Retinal pigment epithelial cell (primary cell): ENCODE data around the gene SEMA3B.

Source experiments
- DNase-seq: peaks from one replicate; pipeline ENCODE4 v3.0.0-alpha.2; 2010; ENCODE audit warnings: low read depth
- H3K4me3 ChIP-seq: 2 replicates; pipeline ENCODE4 v1.5.1; 2011; ENCODE audit warnings: mild to moderate bottlenecking, low read length, control low read depth, moderate library complexity
- CTCF ChIP-seq: conservative IDR thresholded peaks from 2 replicates; pipeline ENCODE4 v1.5.1; 2011; ENCODE audit warnings: low read depth, low read length, control low read depth, inconsistent platforms

Gene SEMA3B

GRCh38 chr3:50322386-50323091 lies 53.6 kb downstream of the SEMA3B start, which contains the start of gene HYAL2:
HYAL2 (minus strand) TSS chr3:50322745; CDS start chr3:50320489, 2,256 bp downstream.
- no peak for DNase-seq
- peak within 1 kb of the TSS; percentile 90 for H3K4me3 ChIP-seq
- TF ChIP-seq CTCF: no peak

GRCh38 chr3:50323092-50323600 lies 54.2 kb downstream of the SEMA3B start:
- no peak for DNase-seq
- no peak overlapping the region for H3K4me3 ChIP-seq
- TF ChIP-seq CTCF: no peak

- no peak for TF ChIP-seq CTCF
- DNase-seq: no peak
- no peak overlapping the region for H3K4me3 ChIP-seq
Measured at GRCh38 chr3:50323614-50324199, 54.8 kb downstream of the SEMA3B start.

- TF ChIP-seq CTCF: peak; percentile 95
- no peak for DNase-seq
- no peak overlapping the region for H3K4me3 ChIP-seq
Measured at GRCh38 chr3:50324351-50325112, 55.6 kb downstream of the SEMA3B start.

GRCh38 chr3:50325113-50325480 lies 56.1 kb downstream of the SEMA3B start:
- no peak for DNase-seq
- no peak overlapping the region for H3K4me3 ChIP-seq

More at GRCh38 chr3:50325113-50325480, 56.1 kb downstream of the SEMA3B start:
- no peak for TF ChIP-seq CTCF
